HepG2 (cell line): Measurements from ENCODE around the gene IL17A. TPM values are rescaled to one million over a fixed set of nuclear protein-coding genes. Genes with fewer than 3 reads are reported as not detected.

Experiments used
- ATAC-seq: fragments of 200-7000 bp; cut with Tn5 transposase; 3 replicates; pipeline ENCODE4 v1.9.1; 2020; ENCODE audit warnings: mild to moderate bottlenecking, moderate library complexity
- BruUV-seq: library from RNA; stranded (reverse); fragments of 400-500 nt; replicated peaks from 2 replicates; lab custom pipeline; 2021; lab: Mats Ljungman, UMichigan
- CTCF ChIA-PET: fragments of 300-600 bp; formaldehyde crosslinking; extraction: SDS; loops from one replicate; lab custom pipeline; 2021; ENCODE audit warnings: low total read pairs, inconsistent platforms, low intra/inter-chr PET ratio; lab: Yijun Ruan, JAX
- POLR2A ChIA-PET: fragments of 350-600 bp; sonication (Branson Sonifier 250); formaldehyde crosslinking; loops from one replicate; lab custom pipeline; 2020; ENCODE audit warnings: antibody characterized with exemption, inconsistent platforms; lab: Yijun Ruan, JAX
- DNase-seq: peaks from one replicate; pipeline ENCODE4 v3.0.0-alpha.2; 2015; ENCODE audit warnings: low spot score
- FAIRE-seq: peaks from 3 replicates; lab custom pipeline; 2011; peaks lifted over from hg19 to GRCh38; lab: Jason Lieb, UNC
- H2AFZ ChIP-seq: one replicate; pipeline ENCODE4 v1.6.1; 2011; ENCODE audit warnings: low read length, inconsistent platforms
- H3K27ac ChIP-seq: fragments of 300-600 bp; 3 replicates; pipeline ENCODE4 v1.8.0; 2011; ENCODE audit warnings: mixed run types, mild to moderate bottlenecking, mixed read lengths, low read length, inconsistent platforms; ENCODE audit not compliant: insufficient read depth; ENCODE audit errors: extremely low read length
- H3K27me3 ChIP-seq, 2 experiments: fragments of 200-600 bp in 1 of 2; 2 replicates in 1 of 2; 3 replicates in 1 of 2; pipeline versions ENCODE4 v1.6.0 to v1.8.0; 2011; ENCODE audit warnings: low read length in 2 of 2, mild to moderate bottlenecking in 2 of 2, moderate library complexity in 2 of 2, inconsistent platforms in 1 of 2; ENCODE audit not compliant: insufficient read depth in 2 of 2, control insufficient read depth in 1 of 2
- H3K36me3 ChIP-seq, 2 experiments: fragments of 200-600 bp in 1 of 2; replicated peaks in 1 of 2; 2 replicates in 1 of 2; 3 replicates in 1 of 2; pipeline versions ENCODE4 v1.5.1 to v1.8.0; 2011; ENCODE audit warnings: low read length in 2 of 2, inconsistent platforms in 1 of 2; ENCODE audit not compliant: insufficient read depth in 2 of 2, control insufficient read depth in 1 of 2
- H3K4me1 ChIP-seq: 2 replicates; pipeline ENCODE4 v1.5.1; 2012; ENCODE audit warnings: low read length, inconsistent platforms; ENCODE audit not compliant: insufficient read depth
- H3K4me2 ChIP-seq: 2 replicates; pipeline ENCODE4 v1.6.0; 2011; ENCODE audit warnings: low read depth, low read length, inconsistent platforms
- H3K4me3 ChIP-seq, 3 experiments: fragments of 200-600 bp in 1 of 3; sonication (generic), shearing (Covaris generic) in 1 of 3; replicated peaks in 1 of 3; 2 replicates each; pipeline ENCODE4 v1.5.1; 2011 to 2016; ENCODE audit warnings: low read length in 3 of 3, inconsistent platforms in 2 of 3, low read depth in 2 of 3, mild to moderate bottlenecking in 2 of 3, control low read depth in 1 of 3, mixed read lengths in 1 of 3; ENCODE audit not compliant: insufficient read depth in 1 of 3
- H3K79me2 ChIP-seq: one replicate; pipeline ENCODE4 v1.6.1; 2011; ENCODE audit warnings: low read length, inconsistent platforms; ENCODE audit not compliant: insufficient read depth
- H3K9ac ChIP-seq: 2 replicates; pipeline ENCODE4 v1.6.0; 2011; ENCODE audit warnings: mild to moderate bottlenecking, low read depth, low read length, inconsistent platforms; ENCODE audit not compliant: insufficient read depth
- H3K9me3 ChIP-seq: 2 replicates; pipeline ENCODE4 v1.5.1; 2012; ENCODE audit warnings: mild to moderate bottlenecking, low read length
- H4K20me1 ChIP-seq: 2 replicates; pipeline ENCODE4 v1.6.0; 2011; ENCODE audit warnings: inconsistent platforms, mild to moderate bottlenecking, low read length, moderate library complexity; ENCODE audit not compliant: insufficient read depth
- FOSL1 ChIP-seq: sonication (generic); formaldehyde crosslinking; IDR thresholded peaks from 2 replicates; pipeline ENCODE4 v1.9.0; 2021; ENCODE audit warnings: missing genetic modification reagents, borderline replicate concordance
- HOXA7 ChIP-seq: sonication (generic); formaldehyde crosslinking; IDR thresholded peaks from 2 replicates; pipeline ENCODE4 v1.8.1; 2022; ENCODE audit warnings: mild to moderate bottlenecking, missing genetic modification reagents, moderate library complexity
- KDM3A ChIP-seq: IDR thresholded peaks from 2 replicates; pipeline ENCODE4 v1.6.1; 2018; ENCODE audit warnings: low read depth, missing compliant biosample characterization
- KLF13 ChIP-seq: sonication (generic); formaldehyde crosslinking; IDR thresholded peaks from 2 replicates; pipeline ENCODE4 v1.4.0; 2020; ENCODE audit warnings: mild to moderate bottlenecking, missing genetic modification reagents
- MBNL3 ChIP-seq: fragments of 250-450 bp; sonication (Bioruptor Pico); conservative IDR thresholded peaks from 2 replicates; pipeline ENCODE4 v1.8.0; 2022; ENCODE audit warnings: mild to moderate bottlenecking, inconsistent platforms
- MEIS1 ChIP-seq: sonication (generic); formaldehyde crosslinking; IDR thresholded peaks from 2 replicates; pipeline ENCODE4 v1.9.0; 2021; ENCODE audit warnings: mild to moderate bottlenecking, missing genetic modification reagents, moderate library complexity, borderline replicate concordance
- PHF20 ChIP-seq: sonication (generic); formaldehyde crosslinking; IDR thresholded peaks from 2 replicates; pipeline ENCODE4 v1.5.0; 2020; ENCODE audit warnings: mild to moderate bottlenecking, missing genetic modification reagents
- RCOR2 ChIP-seq: IDR thresholded peaks from 2 replicates; pipeline ENCODE4 v1.6.1; 2016; ENCODE audit warnings: missing biosample characterization, missing genetic modification reagents
- SMAD3 ChIP-seq: sonication (generic); formaldehyde crosslinking; IDR thresholded peaks from 2 replicates; pipeline ENCODE4 v1.4.0; 2020; ENCODE audit warnings: missing genetic modification reagents
- SRY ChIP-seq: sonication (generic); formaldehyde crosslinking; IDR thresholded peaks from 2 replicates; pipeline ENCODE4 v1.8.0; 2022; ENCODE audit warnings: mild to moderate bottlenecking, missing genetic modification reagents
- ZBTB8A ChIP-seq: sonication (generic); formaldehyde crosslinking; IDR thresholded peaks from 2 replicates; pipeline ENCODE4 v1.4.0; 2020; ENCODE audit warnings: mild to moderate bottlenecking, low read depth, missing genetic modification reagents, borderline replicate concordance
- ZKSCAN8 ChIP-seq: IDR thresholded peaks from 2 replicates; pipeline ENCODE4 v1.6.1; 2016; ENCODE audit warnings: borderline replicate concordance, missing genetic modification reagents, missing compliant biosample characterization
- ZNF10 ChIP-seq: sonication (generic); formaldehyde crosslinking; IDR thresholded peaks from 2 replicates; pipeline ENCODE4 v1.4.0; 2020; ENCODE audit warnings: mild to moderate bottlenecking, low read depth, missing genetic modification reagents, borderline replicate concordance
- ZNF496 ChIP-seq: sonication (generic); formaldehyde crosslinking; IDR thresholded peaks from 2 replicates; pipeline ENCODE4 v1.8.1; 2023; ENCODE audit warnings: mild to moderate bottlenecking, moderate library complexity, missing genetic modification reagents; ENCODE audit not compliant: insufficient replicate concordance
- ZNF513 ChIP-seq: sonication (generic); formaldehyde crosslinking; conservative IDR thresholded peaks from 2 replicates; pipeline ENCODE4 v1.5.0; 2020; ENCODE audit warnings: missing genetic modification reagents
- ZNF547 ChIP-seq: sonication (generic); formaldehyde crosslinking; IDR thresholded peaks from 2 replicates; pipeline ENCODE4 v1.5.1; 2020; ENCODE audit warnings: mild to moderate bottlenecking, missing genetic modification reagents
- ZNF556 ChIP-seq: sonication (generic); formaldehyde crosslinking; IDR thresholded peaks from 2 replicates; pipeline ENCODE4 v1.4.0; 2020; ENCODE audit warnings: mild to moderate bottlenecking, missing genetic modification reagents, borderline replicate concordance
- ZNF615 ChIP-seq: sonication (generic); formaldehyde crosslinking; IDR thresholded peaks from 2 replicates; pipeline ENCODE4 v1.5.0; 2020; ENCODE audit warnings: mild to moderate bottlenecking, missing genetic modification reagents, borderline replicate concordance
- in situ Hi-C: cut with HindIII; loops from 2 replicates; pipeline ENCODE4 v1.10.0; 2017; ENCODE audit warnings: low pct_unique_long_range_greater_than_20kb; ENCODE audit not compliant: extremely low pct_ligation_motif_present
- intact Hi-C: fragments of 100-400 bp; cut with micrococcal nuclease; formaldehyde crosslinking; loops from one replicate; pipeline ENCODE4 v1.10.0; 2022; ENCODE audit not compliant: unreplicated experiment
- polyA plus RNA-seq, 8 experiments: library from polyadenylated mRNA; depleted of rRNA in 3 of 8; stranded (reverse) in 7 of 8; unstranded in 1 of 8; fragments of >200 nt; fragmentation: Illumina TruSeq in 4 of 8; extraction: Trizol in 4 of 8; gene quantifications; 2 replicates each; pipeline versions ENCODE4 v1.2.1 to v1.2.3, GENCODE V29; 2011 to 2016; ENCODE audit warnings: low read depth in 4 of 8, missing spikeins in 1 of 8, mixed read lengths in 1 of 8; ENCODE audit not compliant: insufficient read depth in 1 of 8
- total RNA-seq, 5 experiments: library from RNA; depleted of rRNA; stranded (reverse); fragments of >200 nt; fragmentation: Illumina TruSeq; extraction: Trizol; gene quantifications; 2 replicates each; pipeline ENCODE4 v1.2.3, GENCODE V29; 2016; ENCODE audit warnings: low read depth in 1 of 5

Gene IL17A
- total and polyA plus RNA-seq, 2 of the 13 experiments (the other 11 are each of a cell fraction or from before 2014, with no cell fraction given), result not detected

- ATAC-seq (no peak), DNase-seq (no peak), FAIRE-seq (no peak)
- H3K4me1 ChIP-seq, result no peaks in the 10 kb centered on the region
- H3K4me2 ChIP-seq, result no peak overlapping the region
- in situ Hi-C loops (no loop called here), intact Hi-C loops (no loop called here)
- no peaks in the 10 kb centered on the region for H4K20me1 ChIP-seq
- no TSS peak for BruUV-seq
- no peaks in the 10 kb centered on the region for H3K27me3 ChIP-seq
- H3K4me3 ChIP-seq, result no peak overlapping the region
- no peaks in the 10 kb centered on the region for H3K79me2 ChIP-seq
- no peaks in the 10 kb centered on the region; the same call in 1 of the 2 replicates for H3K9me3 ChIP-seq
- H3K36me3 ChIP-seq, result no peaks in the 10 kb centered on the region
- H2AFZ ChIP-seq, result no peak overlapping the region
- CTCF ChIA-PET, result no interaction called here
- H3K27ac ChIP-seq, result no peak overlapping the region
- POLR2A ChIA-PET, result no interaction called here
- TF ChIP-seq ZNF10 (CRISPR knock-in tag) (no peak), ZNF547 (CRISPR knock-in tag) (no peak), SMAD3 (no peak), ZBTB8A (no peak), ZNF556 (CRISPR knock-in tag) (no peak), ZNF496 (CRISPR knock-in tag) (no peak), SRY (CRISPR knock-in tag) (no peak), RCOR2 (CRISPR knock-in tag) (no peak), HOXA7 (CRISPR knock-in tag) (no peak), KDM3A (CRISPR knock-in tag) (no peak), KLF13 (CRISPR knock-in tag) (no peak), MEIS1 (no peak), FOSL1 (CRISPR knock-in tag) (no peak), ZNF513 (no peak), ZKSCAN8 (no peak), PHF20 (CRISPR knock-in tag) (no peak), ZNF615 (no peak), MBNL3 (no peak)
- no peak overlapping the region for H3K9ac ChIP-seq
Measured at GRCh38 chr6:52201493-52201892, 15.3 kb downstream of the IL17A start.
